NCI-H526 treated with DMSO at 0.1 percent for 48 hours (cell line): ENCODE data around the gene ROBO4.

Source experiments
- DNase-seq: peaks from one replicate; lab custom pipeline; 2025; lab: John Stamatoyannopoulos, UW

The ROBO4 gene

GRCh38 chr11:124897674-124898262 is at the start of gene ROBO4:
Gene ROBO4, minus strand, starts transcription at chr11:124897865. Its CDS starts 70 bp downstream, at chr11:124897795.
- no peak for DNase-seq

DNA sequence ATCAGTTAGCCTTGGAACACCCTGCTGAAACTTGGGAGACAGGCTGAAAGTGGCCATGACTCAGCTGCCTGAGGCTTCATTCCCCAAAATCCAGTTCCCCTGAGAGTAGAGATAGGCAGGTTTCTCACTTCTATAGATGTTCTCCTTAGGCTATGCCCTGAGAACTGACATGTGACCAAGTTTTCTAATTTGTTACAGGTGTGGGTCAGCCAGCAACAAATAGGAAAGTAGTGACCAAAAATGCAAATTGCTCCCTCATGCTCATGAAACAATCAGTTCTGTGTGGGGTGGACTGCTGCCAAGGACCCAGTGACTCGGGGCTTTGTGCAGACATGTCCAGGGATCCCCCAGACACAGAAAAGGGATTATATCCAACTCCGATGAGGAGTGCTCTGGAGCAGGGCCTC is 49.1 kb upstream of the ROBO4 start:
- DNase-seq = no peak

DNA sequence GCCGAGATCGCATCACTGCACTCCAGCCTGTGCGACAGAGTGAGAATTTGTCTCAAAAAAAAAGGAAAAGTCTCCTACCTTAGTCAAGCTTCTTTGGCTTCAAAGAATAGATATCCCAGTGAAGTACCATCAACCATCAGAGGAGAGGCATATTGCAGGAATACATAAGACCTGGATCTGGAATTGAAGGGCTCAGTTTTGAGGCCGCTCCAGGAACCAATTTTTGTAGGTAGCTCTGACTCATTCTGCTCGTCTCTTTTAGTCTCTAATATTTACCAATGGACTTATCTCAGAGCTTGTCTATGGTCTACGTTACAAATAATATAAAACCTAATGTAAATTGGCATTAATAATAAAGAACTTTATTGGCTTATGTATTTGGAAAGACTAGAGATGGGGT is 48.2 kb upstream of the ROBO4 start:
- DNase-seq = no peak

DNA sequence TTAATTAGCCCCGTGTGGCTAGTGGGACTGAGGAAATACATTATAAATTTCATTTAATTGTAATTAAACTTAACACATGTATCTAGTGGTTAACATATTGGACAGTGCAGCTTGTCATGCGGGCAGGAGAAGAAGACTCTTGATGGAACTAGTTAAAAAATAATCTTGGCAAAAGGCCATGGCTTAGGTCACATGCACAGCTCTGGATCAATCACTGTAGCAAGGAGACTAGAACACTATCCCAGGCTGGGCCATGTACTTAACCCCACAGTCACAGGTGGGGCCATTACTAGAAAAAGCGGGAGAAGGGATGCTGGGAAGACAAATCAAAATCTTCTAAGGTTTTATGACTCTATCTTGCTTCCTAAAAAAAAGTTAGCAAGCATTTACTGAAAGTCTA is 46.9 kb upstream of the ROBO4 start:
- DNase-seq = no peak

DNA sequence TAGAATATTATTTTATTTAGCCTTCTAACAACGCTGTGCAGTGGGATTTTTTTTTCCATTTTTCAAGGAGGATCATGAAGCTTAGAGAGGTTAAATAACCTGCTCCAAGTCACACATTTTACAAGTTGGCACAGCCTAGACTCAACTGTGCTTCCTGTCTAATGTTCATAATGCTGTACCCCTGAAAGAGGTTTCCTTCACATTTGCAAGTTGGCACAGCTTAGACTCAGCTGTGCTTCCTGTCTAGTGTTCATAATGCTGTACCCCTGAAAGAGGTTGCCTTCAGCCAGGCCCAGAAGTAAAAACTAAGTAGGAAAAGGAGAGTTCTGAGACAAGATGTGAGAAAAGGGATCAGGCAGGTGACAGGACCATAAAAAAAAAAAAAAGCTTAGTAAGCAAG is 46.1 kb upstream of the ROBO4 start:
- no peak for DNase-seq

DNA sequence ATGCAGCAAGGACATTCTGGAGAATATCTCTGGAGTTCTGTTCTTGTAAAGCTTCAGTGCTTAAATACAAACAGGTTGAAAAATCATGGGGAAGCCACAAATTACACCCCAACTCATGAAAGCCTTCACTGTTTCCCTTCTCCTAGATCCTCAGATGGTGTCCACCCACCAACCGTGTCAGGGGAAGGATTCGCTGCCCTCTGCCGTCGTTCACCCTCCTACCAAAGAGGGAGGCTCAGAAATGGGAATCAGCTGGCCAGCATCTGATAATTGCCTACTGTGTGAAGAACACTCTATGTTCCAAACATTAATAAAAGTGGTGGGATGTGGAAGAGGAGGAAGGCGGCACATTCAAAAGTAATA is 45.6 kb upstream of the ROBO4 start:
- DNase-seq = no peak

- no peak for DNase-seq
Observed at GRCh38 chr11:124942466-124943253, 45.0 kb upstream of the ROBO4 start.

GRCh38 chr11:124941703-124942102 is 44.0 kb upstream of the ROBO4 start:
- no peak for DNase-seq

DNA sequence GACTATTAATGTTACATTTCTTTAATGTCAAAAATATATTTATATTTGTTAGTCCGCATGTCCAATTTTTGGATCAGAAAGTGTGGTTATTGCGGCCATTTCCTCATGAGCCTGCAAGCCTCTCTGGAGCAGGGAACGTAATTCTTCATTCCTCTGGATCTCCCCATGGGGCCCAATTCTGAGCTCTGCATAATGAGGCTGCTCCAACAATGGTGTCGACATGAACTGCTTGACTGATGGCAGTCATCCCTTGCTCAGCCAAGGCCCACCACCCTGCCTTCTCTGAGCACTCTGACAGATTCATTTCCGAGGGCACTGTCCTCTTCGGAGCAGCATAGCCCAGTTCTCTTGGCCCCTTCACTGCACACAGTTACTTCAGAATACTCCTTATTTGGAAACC is 41.3 kb upstream of the ROBO4 start:
- no peak for DNase-seq

- no peak for DNase-seq
Observed at GRCh38 chr11:124938206-124938765, 40.6 kb upstream of the ROBO4 start.

DNA sequence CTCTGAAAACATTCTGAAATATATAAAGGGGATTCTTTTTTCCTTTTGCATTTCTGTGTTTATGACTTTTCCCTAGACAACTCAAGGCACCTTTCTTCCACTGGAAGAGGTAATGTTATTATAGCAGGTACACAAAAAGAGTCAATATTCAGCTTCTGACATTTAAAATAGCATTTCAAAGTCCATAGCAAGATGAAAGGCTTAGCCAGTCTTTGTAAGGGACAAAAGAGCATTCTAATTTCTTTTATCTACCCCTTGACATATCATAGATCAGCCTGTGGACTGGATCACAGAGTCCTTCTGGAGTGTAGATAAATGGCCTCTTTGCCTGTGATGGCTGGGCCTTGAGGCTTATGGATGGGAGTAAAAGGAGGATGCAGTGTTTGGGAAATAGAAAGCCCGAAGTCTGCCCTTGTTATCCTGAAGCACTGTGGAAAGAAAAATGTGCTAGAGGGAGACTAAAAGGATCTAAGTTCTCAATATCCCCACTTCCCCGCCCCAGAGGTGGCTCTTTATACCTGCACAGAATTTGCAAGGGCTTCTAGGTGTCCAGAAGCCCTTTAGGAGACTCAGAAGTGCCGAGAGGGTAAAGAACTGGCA is 39.8 kb upstream of the ROBO4 start:
- no peak for DNase-seq

DNA sequence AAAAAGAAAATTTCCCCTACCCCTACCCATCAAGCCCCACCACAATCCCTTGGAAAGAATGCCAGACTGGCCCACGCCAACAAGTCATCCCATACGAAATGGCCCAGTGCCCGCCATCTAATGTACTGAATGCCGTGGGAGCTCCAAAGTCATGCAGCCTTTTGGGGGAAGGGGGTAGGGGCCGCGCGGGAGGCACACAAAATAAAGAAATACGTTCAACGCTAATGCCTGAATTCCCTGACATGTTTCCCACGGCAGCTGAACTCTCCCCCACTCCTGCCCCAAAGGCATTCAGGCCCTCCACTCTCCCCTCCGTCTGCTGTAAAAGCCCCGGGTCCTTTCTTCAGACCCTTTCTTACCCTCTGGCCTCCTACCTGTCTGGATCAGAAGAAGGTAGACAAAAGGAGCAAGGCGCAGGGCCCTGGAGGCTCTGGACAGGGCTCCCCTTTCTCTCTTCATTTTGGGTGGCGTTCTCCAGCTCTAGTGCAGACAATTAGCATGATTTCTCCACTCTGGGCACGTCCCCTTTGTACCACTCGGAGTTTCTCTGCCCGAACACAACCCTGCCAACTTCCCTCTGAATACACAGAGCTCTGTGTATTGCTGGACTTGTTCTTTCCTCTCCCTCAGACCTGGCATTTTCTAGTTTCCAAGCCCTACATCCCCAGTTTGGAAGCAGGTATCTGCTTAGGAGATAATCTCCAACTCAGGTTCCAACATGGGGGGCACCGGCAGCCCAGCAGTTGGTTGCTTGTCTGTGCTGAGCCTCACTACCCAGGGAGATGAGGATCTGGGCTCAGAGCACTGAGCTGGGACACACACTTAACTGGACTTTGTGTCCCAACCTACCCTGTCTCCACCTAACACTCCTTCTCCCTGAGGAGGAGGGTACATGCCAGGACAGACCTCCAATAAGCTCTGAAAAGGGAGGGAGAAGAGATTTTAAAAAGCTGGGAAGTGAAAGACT is 38.2 kb upstream of the ROBO4 start, which contains the start of gene HEPACAM:
Gene HEPACAM, minus strand, starts transcription at position 500 of the 967 bp plus-strand sequence. Its CDS starts 41 bp downstream, at position 459.
- no peak for DNase-seq

- no peak for DNase-seq
Observed at GRCh38 chr11:124934862-124935547, 37.3 kb upstream of the ROBO4 start.

GRCh38 chr11:124930799-124931198 is 33.1 kb upstream of the ROBO4 start:
- no peak for DNase-seq

DNA sequence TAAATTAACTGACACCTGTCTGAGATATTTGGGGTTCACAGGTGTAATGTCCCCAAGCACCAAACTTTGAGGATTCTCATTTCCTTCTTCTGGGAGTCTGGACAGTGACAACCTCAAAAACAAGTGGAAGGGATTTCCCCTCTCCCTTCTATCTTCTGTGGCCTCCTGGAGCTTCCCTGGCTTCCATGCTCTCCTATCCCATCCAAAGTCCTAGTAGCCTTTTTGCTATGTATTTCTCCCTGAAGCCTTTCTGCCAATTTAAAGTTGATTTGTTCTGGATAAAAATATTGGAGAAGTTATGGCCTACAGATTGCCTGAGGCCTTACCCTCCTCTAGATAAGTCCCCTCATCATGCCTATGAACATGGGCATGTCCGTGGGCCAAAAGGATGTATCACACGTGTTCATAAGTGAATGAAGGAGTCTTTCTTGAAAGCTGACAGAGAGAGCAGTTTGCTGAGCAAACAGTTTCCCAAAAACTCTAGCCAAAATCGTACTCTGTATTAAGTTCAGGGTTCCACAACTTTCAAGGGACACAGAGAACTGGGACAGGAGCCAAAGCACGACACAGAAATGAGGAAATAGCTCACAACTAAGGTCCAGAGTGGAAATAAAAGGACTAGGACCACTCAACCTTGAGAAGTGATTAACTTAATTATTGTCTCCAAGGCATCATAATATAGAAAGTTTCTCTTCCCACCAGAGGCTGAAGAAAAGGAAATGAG is 31.4 kb upstream of the ROBO4 start:
- DNase-seq = no peak

- DNase-seq = no peak
Observed at GRCh38 chr11:124923296-124923695, 25.6 kb upstream of the ROBO4 start.

DNA sequence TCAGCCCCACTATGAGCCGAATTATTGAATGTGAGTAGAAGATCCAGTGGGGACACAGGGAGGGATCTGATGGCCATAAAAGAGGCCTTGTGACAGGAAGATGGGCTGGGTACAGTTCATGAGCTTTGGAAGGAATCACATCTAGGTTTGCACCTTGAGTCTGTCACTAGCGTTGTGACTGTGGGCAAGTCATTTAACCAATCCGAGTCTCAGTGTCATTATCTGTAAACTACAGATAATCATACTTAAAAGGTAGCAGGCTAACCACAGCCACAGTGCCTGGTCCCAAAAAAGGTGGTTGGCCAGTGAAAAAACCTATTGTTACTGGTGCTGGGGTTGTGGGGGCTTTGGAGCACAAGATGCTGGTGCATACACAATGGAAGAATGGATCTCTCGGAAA is 25.2 kb upstream of the ROBO4 start:
- no peak for DNase-seq

GRCh38 chr11:124920870-124921609 is 23.4 kb upstream of the ROBO4 start:
- peak; percentile 35 for DNase-seq

- no peak for DNase-seq
Observed at GRCh38 chr11:124920356-124920755, 22.7 kb upstream of the ROBO4 start.

GRCh38 chr11:124919898-124920297 is 22.2 kb upstream of the ROBO4 start:
- no peak for DNase-seq
